K562 (cell line): Measurements from ENCODE around the gene MAP1A.

Experiments
- CTCF ChIP-seq, 3 experiments: IDR thresholded peaks in 2 of 3; conservative IDR thresholded peaks in 1 of 3; 2 replicates each; pipeline ENCODE4 v1.5.1; 2011 to 2012; ENCODE audit warnings: low read length in 3 of 3, mild to moderate bottlenecking in 3 of 3, control low read depth in 2 of 3, improper control_type of control experiment in 1 of 3, inconsistent platforms in 1 of 3, low read depth in 1 of 3, mixed read lengths in 1 of 3, moderate library complexity in 1 of 3; ENCODE audit not compliant: insufficient read depth in 2 of 3
- EP300 ChIP-seq: IDR thresholded peaks from 2 replicates; pipeline ENCODE4 v1.6.1; 2012; ENCODE audit warnings: low read length, improper control_type of control experiment
- MAX ChIP-seq: sonication (generic); formaldehyde crosslinking; IDR thresholded peaks from 2 replicates; pipeline ENCODE4 v1.9.0; 2022; ENCODE audit warnings: mild to moderate bottlenecking, missing genetic modification reagents
- MLX ChIP-seq, 2 experiments: fragments of 450-650 bp in 1 of 2; sonication (generic) in 1 of 2; formaldehyde crosslinking; conservative IDR thresholded peaks; 2 replicates each; pipeline versions ENCODE4 v1.4.0 to v1.8.1; 2020 to 2022; ENCODE audit warnings: mild to moderate bottlenecking in 1 of 2, missing genetic modification reagents in 1 of 2
- POLR2AphosphoS5 ChIP-seq: IDR thresholded peaks from 2 replicates; pipeline ENCODE4 v1.6.1; 2011; ENCODE audit warnings: mild to moderate bottlenecking, low read depth, low read length, moderate library complexity; ENCODE audit not compliant: control insufficient read depth, insufficient read depth
- REST ChIP-seq, 2 experiments: fragments of 450-650 bp; formaldehyde crosslinking in 1 of 2; IDR thresholded peaks; 2 replicates each; pipeline versions ENCODE4 v1.4.0 to v1.6.1; 2014 to 2020; ENCODE audit warnings: mild to moderate bottlenecking in 2 of 2, borderline replicate concordance in 1 of 2, low read depth in 1 of 2
- SMARCE1 ChIP-seq: fragments of 450-650 bp; IDR thresholded peaks from 2 replicates; pipeline ENCODE4 v1.7.1; 2016; ENCODE audit warnings: mild to moderate bottlenecking

- no peak for TF ChIP-seq POLR2AphosphoS5
- TF ChIP-seq MLX (CRISPR knock-in tag; conservative IDR thresholded peaks at IDR 0.05): no peak
- TF ChIP-seq REST (IDR thresholded peaks at IDR 0.05; ENCODE audit: borderline replicate concordance): no peak
- no peak for TF ChIP-seq REST (CRISPR knock-in tag; IDR thresholded peaks at IDR 0.05; ENCODE audit: low read depth)
- TF ChIP-seq MAX (CRISPR knock-in tag): no peak
- TF ChIP-seq CTCF (IDR thresholded peaks at IDR 0.05 in 2 of 3, conservative IDR thresholded peaks at IDR 0.05 in 1 of 3; ENCODE audit: insufficient read depth in 2 of 3, low read depth in 1 of 3, low read length in 3 of 3): no peak
- TF ChIP-seq SMARCE1: no peak
- no peak for TF ChIP-seq EP300
Measured at GRCh38 chr15:43529587-43530345, 12.4 kb downstream of the MAP1A start.
